Measurements from ENCODE around the gene LBHD2.

LBHD2 gene

GRCh38 chr14:103071544-103072251 is 12.3 kb upstream of the LBHD2 start:
- Histone ChIP-seq H3K9me3 (ENCODE audit: insufficient read depth, low read length) (no peaks in the 10 kb centered on the region), H3K9ac (ENCODE audit: low read length) (no peak overlapping the region), H3K27ac (ENCODE audit: low read depth, low read length) (no peak overlapping the region), H2AFZ (ENCODE audit: low read depth, low read length, severe bottlenecking) (no peak overlapping the region), H3K4me2 (ENCODE audit: low read depth, low read length, poor library complexity, severe bottlenecking) (no peak overlapping the region), H4K20me1 (ENCODE audit: low read depth, low read length) (no peaks in the 10 kb centered on the region), H3K27me3 (ENCODE audit: low read length) (no peaks in the 10 kb centered on the region), H3K9me2 (replicated peaks; ENCODE audit: insufficient read depth, low read length) (no peaks in the 10 kb centered on the region), H3F3A (ENCODE audit: insufficient read depth) (no peaks in the 10 kb centered on the region), H3K4me3 (ENCODE audit: insufficient read depth, low read length, poor library complexity, severe bottlenecking) (no peak overlapping the region), H3K36me3 (ENCODE audit: low read length) (no peaks in the 10 kb centered on the region), H3K79me2 (ENCODE audit: insufficient read depth, low read length) (no peaks in the 10 kb centered on the region)
- TF ChIP-seq CTCF (IDR thresholded peaks at IDR 0.05; ENCODE audit: insufficient read depth, low read length, poor library complexity, severe bottlenecking) (no peak), EZH2phosphoT487 (conservative IDR thresholded peaks at IDR 0.05; ENCODE audit: low read length) (no peak)

GRCh38 chr14:103072595-103073366 is 11.2 kb upstream of the LBHD2 start:
- H3K36me3 ChIP-seq (ENCODE audit: low read length), result no peaks in the 10 kb centered on the region
- no peaks in the 10 kb centered on the region for H3F3A ChIP-seq (ENCODE audit: insufficient read depth)
- H3K27ac ChIP-seq (ENCODE audit: low read depth, low read length), result no peak overlapping the region
- TF ChIP-seq EZH2phosphoT487 (conservative IDR thresholded peaks at IDR 0.05; ENCODE audit: low read length), result no peak
- no peak for TF ChIP-seq CTCF (IDR thresholded peaks at IDR 0.05; ENCODE audit: insufficient read depth, low read length, poor library complexity, severe bottlenecking)
- H3K4me2 ChIP-seq (ENCODE audit: low read depth, low read length, poor library complexity, severe bottlenecking), result no peak overlapping the region
- no peaks in the 10 kb centered on the region for H3K9me2 ChIP-seq (replicated peaks; ENCODE audit: insufficient read depth, low read length)
- no peaks in the 10 kb centered on the region for H3K79me2 ChIP-seq (ENCODE audit: insufficient read depth, low read length)
- no peak overlapping the region for H3K4me3 ChIP-seq (ENCODE audit: insufficient read depth, low read length, poor library complexity, severe bottlenecking)
- H2AFZ ChIP-seq (ENCODE audit: low read depth, low read length, severe bottlenecking), result no peak overlapping the region
- H3K9me3 ChIP-seq (ENCODE audit: insufficient read depth, low read length), result no peaks in the 10 kb centered on the region
- H3K27me3 ChIP-seq (ENCODE audit: low read length), result no peaks in the 10 kb centered on the region
- no peaks in the 10 kb centered on the region for H4K20me1 ChIP-seq (ENCODE audit: low read depth, low read length)
- no peak overlapping the region for H3K9ac ChIP-seq (ENCODE audit: low read length)

GRCh38 chr14:103073367-103073875 is 10.6 kb upstream of the LBHD2 start:
- H3K9ac ChIP-seq (ENCODE audit: low read length), result no peak overlapping the region
- H3K4me2 ChIP-seq (ENCODE audit: low read depth, low read length, poor library complexity, severe bottlenecking), result no peak overlapping the region
- no peak overlapping the region for H3K4me3 ChIP-seq (ENCODE audit: insufficient read depth, low read length, poor library complexity, severe bottlenecking)
- no peaks in the 10 kb centered on the region for H3K9me2 ChIP-seq (replicated peaks; ENCODE audit: insufficient read depth, low read length)
- TF ChIP-seq CTCF (IDR thresholded peaks at IDR 0.05; ENCODE audit: insufficient read depth, low read length, poor library complexity, severe bottlenecking) (no peak), EZH2phosphoT487 (conservative IDR thresholded peaks at IDR 0.05; ENCODE audit: low read length) (no peak)
- no peaks in the 10 kb centered on the region for H3K9me3 ChIP-seq (ENCODE audit: insufficient read depth, low read length)
- H2AFZ ChIP-seq (ENCODE audit: low read depth, low read length, severe bottlenecking), result no peak overlapping the region
- no peaks in the 10 kb centered on the region for H4K20me1 ChIP-seq (ENCODE audit: low read depth, low read length)
- no peaks in the 10 kb centered on the region for H3F3A ChIP-seq (ENCODE audit: insufficient read depth)
- H3K27me3 ChIP-seq (ENCODE audit: low read length), result no peaks in the 10 kb centered on the region
- no peaks in the 10 kb centered on the region for H3K79me2 ChIP-seq (ENCODE audit: insufficient read depth, low read length)
- no peak overlapping the region for H3K27ac ChIP-seq (ENCODE audit: low read depth, low read length)
- no peaks in the 10 kb centered on the region for H3K36me3 ChIP-seq (ENCODE audit: low read length)
